HepG2 (cell line): ENCODE results near the gene PAM16. TPM values are rescaled to one million over a fixed set of nuclear protein-coding genes. Genes with fewer than 3 reads are reported as not detected.
A peak's percentile ranks its signal among the peaks of the same experiment; 100 is the strongest.

ENCODE experiments used
- ATAC-seq: fragments of 200-7000 bp; cut with Tn5 transposase; 3 replicates; pipeline ENCODE4 v1.9.1; 2020; ENCODE audit warnings: mild to moderate bottlenecking, moderate library complexity
- BruUV-seq: library from RNA; stranded (reverse); fragments of 400-500 nt; replicated peaks from 2 replicates; lab custom pipeline; 2021; lab: Mats Ljungman, UMichigan
- CTCF ChIA-PET: fragments of 300-600 bp; formaldehyde crosslinking; extraction: SDS; loops from one replicate; lab custom pipeline; 2021; ENCODE audit warnings: low total read pairs, inconsistent platforms, low intra/inter-chr PET ratio; lab: Yijun Ruan, JAX
- POLR2A ChIA-PET: fragments of 350-600 bp; sonication (Branson Sonifier 250); formaldehyde crosslinking; loops from one replicate; lab custom pipeline; 2020; ENCODE audit warnings: antibody characterized with exemption, inconsistent platforms; lab: Yijun Ruan, JAX
- DNase-seq: peaks from one replicate; pipeline ENCODE4 v3.0.0-alpha.2; 2015; ENCODE audit warnings: low spot score
- FAIRE-seq: peaks from 3 replicates; lab custom pipeline; 2011; peaks lifted over from hg19 to GRCh38; lab: Jason Lieb, UNC
- H2AFZ ChIP-seq: one replicate; pipeline ENCODE4 v1.6.1; 2011; ENCODE audit warnings: low read length, inconsistent platforms
- H3K27ac ChIP-seq: fragments of 300-600 bp; 3 replicates; pipeline ENCODE4 v1.8.0; 2011; ENCODE audit warnings: mixed run types, mild to moderate bottlenecking, mixed read lengths, low read length, inconsistent platforms; ENCODE audit not compliant: insufficient read depth; ENCODE audit errors: extremely low read length
- H3K27me3 ChIP-seq, 2 experiments: fragments of 200-600 bp in 1 of 2; 2 replicates in 1 of 2; 3 replicates in 1 of 2; pipeline versions ENCODE4 v1.6.0 to v1.8.0; 2011; ENCODE audit warnings: low read length in 2 of 2, mild to moderate bottlenecking in 2 of 2, moderate library complexity in 2 of 2, inconsistent platforms in 1 of 2; ENCODE audit not compliant: insufficient read depth in 2 of 2, control insufficient read depth in 1 of 2
- H3K36me3 ChIP-seq, 2 experiments: fragments of 200-600 bp in 1 of 2; replicated peaks in 1 of 2; 2 replicates in 1 of 2; 3 replicates in 1 of 2; pipeline versions ENCODE4 v1.5.1 to v1.8.0; 2011; ENCODE audit warnings: low read length in 2 of 2, inconsistent platforms in 1 of 2; ENCODE audit not compliant: insufficient read depth in 2 of 2, control insufficient read depth in 1 of 2
- H3K4me1 ChIP-seq: 2 replicates; pipeline ENCODE4 v1.5.1; 2012; ENCODE audit warnings: low read length, inconsistent platforms; ENCODE audit not compliant: insufficient read depth
- H3K4me2 ChIP-seq: 2 replicates; pipeline ENCODE4 v1.6.0; 2011; ENCODE audit warnings: low read depth, low read length, inconsistent platforms
- H3K4me3 ChIP-seq, 3 experiments: fragments of 200-600 bp in 1 of 3; sonication (generic), shearing (Covaris generic) in 1 of 3; replicated peaks in 1 of 3; 2 replicates each; pipeline ENCODE4 v1.5.1; 2011 to 2016; ENCODE audit warnings: low read length in 3 of 3, inconsistent platforms in 2 of 3, low read depth in 2 of 3, mild to moderate bottlenecking in 2 of 3, control low read depth in 1 of 3, mixed read lengths in 1 of 3; ENCODE audit not compliant: insufficient read depth in 1 of 3
- H3K79me2 ChIP-seq: one replicate; pipeline ENCODE4 v1.6.1; 2011; ENCODE audit warnings: low read length, inconsistent platforms; ENCODE audit not compliant: insufficient read depth
- H3K9ac ChIP-seq: 2 replicates; pipeline ENCODE4 v1.6.0; 2011; ENCODE audit warnings: mild to moderate bottlenecking, low read depth, low read length, inconsistent platforms; ENCODE audit not compliant: insufficient read depth
- H3K9me3 ChIP-seq: 2 replicates; pipeline ENCODE4 v1.5.1; 2012; ENCODE audit warnings: mild to moderate bottlenecking, low read length
- H4K20me1 ChIP-seq: 2 replicates; pipeline ENCODE4 v1.6.0; 2011; ENCODE audit warnings: inconsistent platforms, mild to moderate bottlenecking, low read length, moderate library complexity; ENCODE audit not compliant: insufficient read depth
- DZIP1 ChIP-seq: sonication (generic); formaldehyde crosslinking; IDR thresholded peaks from 2 replicates; pipeline ENCODE4 v1.5.0; 2020; ENCODE audit warnings: mild to moderate bottlenecking, missing genetic modification reagents
- GZF1 ChIP-seq: sonication (generic); formaldehyde crosslinking; IDR thresholded peaks from 2 replicates; pipeline ENCODE4 v1.5.1; 2020; ENCODE audit warnings: mild to moderate bottlenecking, missing genetic modification reagents
- HOXA3 ChIP-seq: sonication (generic); formaldehyde crosslinking; IDR thresholded peaks from 2 replicates; pipeline ENCODE4 v1.5.0; 2020; ENCODE audit warnings: missing genetic modification reagents
- NFKB2 ChIP-seq: sonication (generic); formaldehyde crosslinking; IDR thresholded peaks from 2 replicates; pipeline ENCODE4 v1.4.0; 2020; ENCODE audit warnings: missing genetic modification reagents, borderline replicate concordance
- NRL ChIP-seq: sonication (generic); formaldehyde crosslinking; IDR thresholded peaks from 2 replicates; pipeline ENCODE4 v1.5.0; 2020; ENCODE audit warnings: missing genetic modification reagents, mild to moderate bottlenecking, moderate library complexity, borderline replicate concordance
- RBM22 ChIP-seq: fragments of 200-400 bp; formaldehyde crosslinking; optimal IDR thresholded peaks from 2 replicates; pipeline ENCODE3; 2017; ENCODE audit warnings: mild to moderate bottlenecking, low read length, moderate library complexity
- SKI ChIP-seq: fragments of 450-650 bp; IDR thresholded peaks from one replicate; pipeline ENCODE4 v1.6.1; 2018; ENCODE audit warnings: mild to moderate bottlenecking; ENCODE audit not compliant: partially characterized antibody
- SOX5 ChIP-seq: IDR thresholded peaks from 2 replicates; pipeline ENCODE4 v1.6.1; 2016; ENCODE audit warnings: borderline replicate concordance
- TCF12 ChIP-seq, 2 experiments: fragments of 450-650 bp in 1 of 2; sonication (generic) in 1 of 2; formaldehyde crosslinking in 1 of 2; IDR thresholded peaks; 2 replicates each; pipeline versions ENCODE4 v1.6.1 to v1.8.0; 2017 to 2022; ENCODE audit warnings: antibody characterized with exemption in 1 of 2, mild to moderate bottlenecking in 1 of 2, missing genetic modification reagents in 1 of 2, moderate library complexity in 1 of 2
- TCF7L2 ChIP-seq: IDR thresholded peaks from 2 replicates; pipeline ENCODE4 v1.6.1; 2011; ENCODE audit warnings: mild to moderate bottlenecking, low read depth, low read length, moderate library complexity
- ZNF121 ChIP-seq: sonication (generic); formaldehyde crosslinking; IDR thresholded peaks from 2 replicates; pipeline ENCODE4 v1.5.0; 2020; ENCODE audit warnings: mild to moderate bottlenecking, missing genetic modification reagents
- ZNF354B ChIP-seq: sonication (generic); formaldehyde crosslinking; IDR thresholded peaks from 2 replicates; pipeline ENCODE4 v1.8.0; 2022; ENCODE audit warnings: mild to moderate bottlenecking, missing genetic modification reagents
- ZNF562 ChIP-seq: sonication (generic); formaldehyde crosslinking; IDR thresholded peaks from 2 replicates; pipeline ENCODE4 v1.8.0; 2022; ENCODE audit warnings: missing genetic modification reagents, borderline replicate concordance
- ZNF616 ChIP-seq: sonication (generic); formaldehyde crosslinking; IDR thresholded peaks from 2 replicates; pipeline ENCODE4 v1.5.0; 2020; ENCODE audit warnings: low read depth, mild to moderate bottlenecking, missing genetic modification reagents
- ZNF704 ChIP-seq: sonication (generic); formaldehyde crosslinking; IDR thresholded peaks from 2 replicates; pipeline ENCODE4 v1.8.1; 2023; ENCODE audit warnings: mild to moderate bottlenecking, inconsistent platforms, moderate library complexity, missing genetic modification reagents, borderline replicate concordance
- ZNF777 ChIP-seq: sonication (generic); formaldehyde crosslinking; IDR thresholded peaks from 2 replicates; pipeline ENCODE4 v1.4.0; 2020; ENCODE audit warnings: missing genetic modification reagents
- ZNF780A ChIP-seq: sonication (generic); formaldehyde crosslinking; IDR thresholded peaks from 2 replicates; pipeline ENCODE4 v1.8.0; 2022; ENCODE audit warnings: mild to moderate bottlenecking, missing genetic modification reagents, moderate library complexity
- ZNF83 ChIP-seq: sonication (generic); formaldehyde crosslinking; IDR thresholded peaks from 2 replicates; pipeline ENCODE4 v1.4.0; 2020; ENCODE audit warnings: missing genetic modification reagents, mild to moderate bottlenecking, borderline replicate concordance
- ZUFSP ChIP-seq: sonication (generic); formaldehyde crosslinking; IDR thresholded peaks from 2 replicates; pipeline ENCODE4 v1.9.0; 2021; ENCODE audit warnings: missing genetic modification reagents, mild to moderate bottlenecking, borderline replicate concordance
- WGBS: methylation state at CpG from one replicate; pipeline ENCODE4 v1.1.6; 2017; ENCODE audit warnings: low lambda C conversion rate; 5-methylcytosine and 5-hydroxymethylcytosine counted together
- in situ Hi-C: cut with HindIII; loops from 2 replicates; pipeline ENCODE4 v1.10.0; 2017; ENCODE audit warnings: low pct_unique_long_range_greater_than_20kb; ENCODE audit not compliant: extremely low pct_ligation_motif_present
- intact Hi-C: fragments of 100-400 bp; cut with micrococcal nuclease; formaldehyde crosslinking; loops from one replicate; pipeline ENCODE4 v1.10.0; 2022; ENCODE audit not compliant: unreplicated experiment
- polyA plus RNA-seq, 8 experiments: library from polyadenylated mRNA; depleted of rRNA in 3 of 8; stranded (reverse) in 7 of 8; unstranded in 1 of 8; fragments of >200 nt; fragmentation: Illumina TruSeq in 4 of 8; extraction: Trizol in 4 of 8; gene quantifications; 2 replicates each; pipeline versions ENCODE4 v1.2.1 to v1.2.3, GENCODE V29; 2011 to 2016; ENCODE audit warnings: low read depth in 4 of 8, missing spikeins in 1 of 8, mixed read lengths in 1 of 8; ENCODE audit not compliant: insufficient read depth in 1 of 8
- total RNA-seq, 5 experiments: library from RNA; depleted of rRNA; stranded (reverse); fragments of >200 nt; fragmentation: Illumina TruSeq; extraction: Trizol; gene quantifications; 2 replicates each; pipeline ENCODE4 v1.2.3, GENCODE V29; 2016; ENCODE audit warnings: low read depth in 1 of 5

PAM16 gene
- total and polyA plus RNA-seq, 2 of the 13 experiments (the other 11 are each of a cell fraction or from before 2014, with no cell fraction given): 51.5 to 51.8 TPM

GRCh38 chr16:4372001-4372577 is 21.0 kb upstream of the PAM16 start:
- Histone ChIP-seq H3K27me3 (no peaks in the 10 kb centered on the region), H3K4me2 (peak overlapping the region; percentile 86), H3K79me2 (peaks cover 43% of the 10 kb centered on the region), H3K36me3 (peaks cover 0 to 2% of the 10 kb centered on the region in 2 experiments; a peak in 1 of 5 replicates), H3K9me3 (no peaks in the 10 kb centered on the region), H3K4me3 (peak overlapping the region; percentile 76 to 92 (median 82)), H3K9ac (peak overlapping the region; percentile 78), H4K20me1 (peaks cover 28% of the 10 kb centered on the region), H3K4me1 (peaks cover 88% of the 10 kb centered on the region), H3K27ac (peak overlapping the region; percentile 83), H2AFZ (no peak overlapping the region)
- TSS peak; percentile 68 for BruUV-seq
- POLR2A ChIA-PET: interaction anchor here (1.3 to 3.5 kb wide), 7 partner anchors 10 to 54 kb away, joined by 6 to 36 read pairs (median 15); partner anchors contain the start of gene PAM16
- CTCF ChIA-PET: no interaction called here
- ATAC-seq (peak; percentile 1; the same call in 1 of the 3 replicates), DNase-seq (no peak), FAIRE-seq (no peak)
- intact Hi-C loops: loop anchor here (2.0 kb wide), 1 partner anchor 13 kb away; no protein-coding TSS in a partner anchor
- WGBS: 0% methylated on average over 14 of the region's 43 CpGs
- in situ Hi-C loops: no loop called here
- TF ChIP-seq HOXA3 (CRISPR knock-in tag): peak; percentile 1; the same call in 1 of the 2 replicates
- TF ChIP-seq ZNF354B (CRISPR knock-in tag): no peak
- no peak for TF ChIP-seq TCF7L2
- TF ChIP-seq ZNF777 (CRISPR knock-in tag): 0 out of 2 replicates have a peak, but pooled peaks have one; percentile 6
- TF ChIP-seq SKI: peak; percentile 10
- no peak for TF ChIP-seq ZNF780A (CRISPR knock-in tag)
- no peak for TF ChIP-seq GZF1 (CRISPR knock-in tag)
- 0 out of 2 replicates have a peak, but pooled peaks have one; percentile 44 for TF ChIP-seq DZIP1
- no peak for TF ChIP-seq ZUFSP (CRISPR knock-in tag)
- TF ChIP-seq TCF12 (IDR thresholded peaks at IDR 0.05): no peak
- 0 out of 2 replicates have a peak, but pooled peaks have one; percentile 13 for TF ChIP-seq TCF12 (CRISPR knock-in tag; IDR thresholded peaks at IDR 0.05)
- 0 out of 2 replicates have a peak, but pooled peaks have one; percentile 23 for TF ChIP-seq ZNF83 (CRISPR knock-in tag)
- TF ChIP-seq NRL (CRISPR knock-in tag): no peak
- peak; percentile 8; the same call in 1 of the 2 replicates for TF ChIP-seq NFKB2
- no peak; the same call in 1 of the 2 replicates for TF ChIP-seq ZNF121 (CRISPR knock-in tag)
- no peak for TF ChIP-seq SOX5 (CRISPR knock-in tag)
- no peak for TF ChIP-seq ZNF562 (CRISPR knock-in tag)
- no peak for TF ChIP-seq ZNF616
- TF ChIP-seq RBM22: no peak
- TF ChIP-seq ZNF704 (CRISPR knock-in tag): 0 out of 2 replicates have a peak, but pooled peaks have one; percentile 7
